ENCODE measurements around the gene DERL3. TPM values are rescaled to one million over a fixed set of nuclear protein-coding genes. Genes with fewer than 3 reads are reported as not detected.

The DERL3 gene
- total and polyA plus RNA-seq, 7 donors, result 0.28 to 18.3 (median 1.8) TPM; not detected in 2

DNA sequence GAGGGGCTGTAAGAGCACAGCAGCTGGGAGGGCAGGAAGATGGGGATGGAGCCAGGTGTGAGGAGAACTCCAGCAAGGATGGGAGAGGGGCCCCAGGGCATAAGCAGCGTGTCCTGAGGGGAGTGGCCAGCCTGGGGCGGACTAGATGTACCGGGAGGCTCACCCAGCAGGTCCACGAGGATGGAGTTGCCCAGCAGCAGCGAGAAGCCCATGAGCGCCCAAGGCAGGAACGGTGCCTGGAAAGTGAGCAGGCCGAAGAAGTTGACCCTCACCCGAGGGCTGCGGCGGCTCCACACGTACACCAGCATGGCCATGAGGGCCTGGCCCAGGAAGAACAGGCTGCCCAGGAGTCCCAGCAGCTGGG is 1.3 kb downstream of the DERL3 start:
- WGBS, 2 donors, result 89% methylated on average over 12 of the region's 12 CpGs
- Histone ChIP-seq H3K4me3 (no peak overlapping the region), H3K9me3 (no peaks in the 10 kb centered on the region), H3K4me1 (peaks cover 0 to 26% (median 22%) of the 10 kb centered on the region in 4 donors), H3K27ac (no peak overlapping the region), H3K27me3 (no peaks in the 10 kb centered on the region), H3K36me3 (peaks cover 0 to 26% (median 11%) of the 10 kb centered on the region in 4 donors)
- DNase-seq, result no peak
- TF ChIP-seq POLR2AphosphoS5 (IDR thresholded peaks at IDR 0.05) (no peak), POLR2A (IDR thresholded peaks at IDR 0.05) (no peak), EP300 (IDR thresholded peaks at IDR 0.05) (no peak)
- TF ChIP-seq, protein P1, sequence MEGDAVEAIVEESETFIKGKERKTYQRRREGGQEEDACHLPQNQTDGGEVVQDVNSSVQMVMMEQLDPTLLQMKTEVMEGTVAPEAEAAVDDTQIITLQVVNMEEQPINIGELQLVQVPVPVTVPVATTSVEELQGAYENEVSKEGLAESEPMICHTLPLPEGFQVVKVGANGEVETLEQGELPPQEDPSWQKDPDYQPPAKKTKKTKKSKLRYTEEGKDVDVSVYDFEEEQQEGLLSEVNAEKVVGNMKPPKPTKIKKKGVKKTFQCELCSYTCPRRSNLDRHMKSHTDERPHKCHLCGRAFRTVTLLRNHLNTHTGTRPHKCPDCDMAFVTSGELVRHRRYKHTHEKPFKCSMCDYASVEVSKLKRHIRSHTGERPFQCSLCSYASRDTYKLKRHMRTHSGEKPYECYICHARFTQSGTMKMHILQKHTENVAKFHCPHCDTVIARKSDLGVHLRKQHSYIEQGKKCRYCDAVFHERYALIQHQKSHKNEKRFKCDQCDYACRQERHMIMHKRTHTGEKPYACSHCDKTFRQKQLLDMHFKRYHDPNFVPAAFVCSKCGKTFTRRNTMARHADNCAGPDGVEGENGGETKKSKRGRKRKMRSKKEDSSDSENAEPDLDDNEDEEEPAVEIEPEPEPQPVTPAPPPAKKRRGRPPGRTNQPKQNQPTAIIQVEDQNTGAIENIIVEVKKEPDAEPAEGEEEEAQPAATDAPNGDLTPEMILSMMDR (IDR thresholded peaks at IDR 0.05), result no peak
- intact Hi-C loops (cut with DNase I), result loop anchor here (2.0 kb wide), 1 partner anchor 65 kb away; the partner anchor contains the start of gene MMP11

DNA sequence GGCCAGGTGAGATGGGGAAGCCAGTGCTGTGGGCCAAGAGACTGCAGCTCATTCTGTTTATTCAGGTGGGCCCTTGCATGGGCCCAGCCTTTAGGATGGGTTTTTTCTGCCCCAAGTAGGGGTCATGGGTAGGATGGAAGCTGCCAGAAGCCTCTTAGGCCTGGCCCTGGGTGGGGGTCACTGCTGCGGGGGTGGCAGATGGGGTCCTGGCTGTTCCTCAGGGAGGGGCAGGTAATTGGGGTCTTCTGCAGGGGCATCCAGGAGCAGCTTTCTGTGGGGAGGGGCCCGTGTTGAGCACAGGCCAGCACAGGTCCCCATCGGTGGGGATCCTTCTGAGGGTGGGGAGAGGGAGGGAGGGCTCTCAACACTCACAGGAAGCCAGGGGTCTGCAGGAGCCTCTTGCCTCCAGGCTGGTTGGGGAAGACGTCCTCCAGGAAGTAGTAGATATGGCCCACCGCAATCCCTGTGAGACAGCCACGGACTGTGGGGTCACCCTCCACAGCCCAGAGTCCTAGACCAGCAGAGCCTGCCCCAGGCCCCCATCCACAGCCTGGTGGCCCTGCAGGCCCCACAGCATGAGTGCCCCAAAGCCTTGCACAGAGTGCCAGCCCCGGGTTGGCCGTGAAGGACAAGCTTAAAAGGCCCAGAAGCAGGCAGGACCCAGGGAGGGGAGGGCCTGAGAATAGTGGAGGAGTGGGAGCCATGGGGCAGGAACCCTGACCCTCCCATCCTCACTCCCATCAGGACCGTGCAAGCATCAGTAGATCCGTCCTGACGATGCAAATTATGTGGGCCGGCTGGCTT is 1.9 kb downstream of the DERL3 start:
- H3K27ac ChIP-seq, result no peak overlapping the region
- DNase-seq, result peak; percentile 62
- WGBS, 2 donors, result 69 to 87% methylated on average over 12 of the region's 12 CpGs

DNA sequence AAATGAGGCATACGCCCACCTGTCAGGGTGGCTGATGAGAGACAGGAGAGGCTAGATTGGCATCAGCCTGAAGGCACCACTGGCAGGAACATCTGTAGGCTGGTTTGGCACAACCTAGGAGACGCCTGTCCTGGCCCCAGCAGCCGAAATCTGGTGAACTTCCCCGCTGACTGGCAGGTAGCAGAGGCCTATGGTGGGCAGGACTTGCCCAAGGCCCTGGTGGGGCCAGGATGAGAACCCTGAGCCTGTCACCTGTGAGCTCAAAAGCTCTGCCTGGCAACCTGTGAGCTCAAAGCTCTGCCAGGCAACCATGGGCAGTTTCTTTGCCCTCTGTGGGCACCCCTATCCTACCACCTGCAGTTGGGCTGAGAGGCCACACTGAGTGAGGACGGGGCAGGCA is 2.5 kb downstream of the DERL3 start:
- peak; percentile 50 for DNase-seq
- Histone ChIP-seq H3K4me3 (no peak overlapping the region), H3K27ac (no peak overlapping the region), H3K4me1 (peaks cover 0 to 26% (median 22%) of the 10 kb centered on the region in 4 donors), H3K9me3 (no peaks in the 10 kb centered on the region), H3K36me3 (peaks cover 0 to 34% (median 13%) of the 10 kb centered on the region in 4 donors), H3K27me3 (no peaks in the 10 kb centered on the region)
- TF ChIP-seq EP300 (IDR thresholded peaks at IDR 0.05), result no peak
- TF ChIP-seq, protein P1 (IDR thresholded peaks at IDR 0.05), result no peak
- no peak for TF ChIP-seq POLR2AphosphoS5 (IDR thresholded peaks at IDR 0.05)
- TF ChIP-seq POLR2A (IDR thresholded peaks at IDR 0.05), result no peak
- intact Hi-C loops (cut with DNase I), result loop anchor here (2.0 kb wide), 1 partner anchor 63 kb away; the partner anchor contains the start of gene MMP11
- WGBS, 2 donors, result 72 to 76% methylated on average over 5 of the region's 5 CpGs

More for the DNA sequence above, 1.9 kb downstream of the DERL3 start:
- no peak overlapping the region for H3K4me3 ChIP-seq
- TF ChIP-seq, protein P1 (IDR thresholded peaks at IDR 0.05), result no peak
- no peak for TF ChIP-seq EP300 (IDR thresholded peaks at IDR 0.05)
- TF ChIP-seq POLR2AphosphoS5 (IDR thresholded peaks at IDR 0.05), result no peak
- intact Hi-C loops (cut with DNase I), result loop anchor here (2.0 kb wide), 1 partner anchor 64 kb away; the partner anchor contains the start of gene MMP11
- H3K9me3 ChIP-seq, result no peaks in the 10 kb centered on the region
- H3K27me3 ChIP-seq, result no peaks in the 10 kb centered on the region
- peaks cover 0 to 28% (median 11%) of the 10 kb centered on the region in 4 donors for H3K36me3 ChIP-seq
- H3K4me1 ChIP-seq, result peaks cover 0 to 26% (median 22%) of the 10 kb centered on the region in 4 donors

DNA sequence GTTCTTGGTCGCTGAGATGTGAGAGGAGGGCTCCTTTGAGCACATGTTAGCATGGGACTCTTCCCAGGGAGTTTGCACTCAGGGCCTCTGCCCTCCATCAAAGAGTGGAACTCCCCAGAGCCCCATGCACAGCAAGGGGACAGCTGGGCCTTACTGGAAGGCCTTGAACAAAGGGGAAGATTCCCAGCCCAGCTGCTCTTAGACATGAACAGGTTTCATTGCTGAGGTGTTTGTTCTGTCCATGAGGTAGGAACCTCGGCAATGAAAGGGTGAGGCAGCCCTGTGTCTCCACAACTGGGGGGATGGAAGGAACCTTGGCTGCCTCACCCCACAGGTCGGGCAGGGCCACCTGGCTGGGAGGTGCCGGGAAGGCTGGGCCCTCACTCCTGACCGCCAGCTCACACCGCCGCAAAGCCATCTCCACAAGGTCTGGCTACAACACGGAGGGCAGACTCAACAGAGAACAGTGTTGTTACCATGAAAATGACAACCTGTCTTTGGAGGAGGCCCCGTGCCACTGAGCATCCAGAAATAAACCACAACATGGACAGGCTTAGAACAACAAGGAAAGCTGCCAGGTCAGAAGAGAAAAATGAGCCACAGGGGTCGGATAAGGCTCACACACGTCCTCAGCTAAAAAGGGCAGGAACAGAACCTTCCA is 3.2 kb downstream of the DERL3 start:
- H3K36me3 ChIP-seq, result peaks cover 0 to 40% (median 13%) of the 10 kb centered on the region in 4 donors
- TF ChIP-seq, protein P1 (IDR thresholded peaks at IDR 0.05), result no peak
- TF ChIP-seq POLR2A (IDR thresholded peaks at IDR 0.05) (no peak), POLR2AphosphoS5 (IDR thresholded peaks at IDR 0.05) (no peak), EP300 (IDR thresholded peaks at IDR 0.05) (no peak)
- H3K27ac ChIP-seq, result no peak overlapping the region
- H3K9me3 ChIP-seq, result no peaks in the 10 kb centered on the region
- intact Hi-C loops (cut with DNase I), result loop anchor here (2.0 kb wide), 1 partner anchor 63 kb away; the partner anchor contains the start of gene MMP11
- no peak overlapping the region for H3K4me3 ChIP-seq
- 61 to 71% methylated on average over 11 of the region's 11 CpGs for WGBS, 2 donors
- H3K27me3 ChIP-seq, result no peaks in the 10 kb centered on the region
- DNase-seq, result peak; percentile 39
- peaks cover 0 to 26% (median 22%) of the 10 kb centered on the region in 4 donors for H3K4me1 ChIP-seq
